Smooth muscle cell (in vitro differentiated cells): ENCODE results near the gene RNF43. TPM values are rescaled to one million over a fixed set of nuclear protein-coding genes. Genes with fewer than 3 reads are reported as not detected.

Source experiments
- DNase-seq: peaks from one replicate; lab custom pipeline; 2025; ENCODE audit not compliant: unreplicated experiment; lab: John Stamatoyannopoulos, UW
- H2AFZ ChIP-seq: fragments of 200-600 bp; sonication (generic); 2 replicates; pipeline ENCODE4 v1.6.0; 2016; ENCODE audit warnings: antibody characterized with exemption, low read depth, mild to moderate bottlenecking
- H3F3A ChIP-seq: fragments of 200-600 bp; sonication (generic); 2 replicates; pipeline ENCODE4 v1.6.0; 2017; ENCODE audit warnings: antibody characterized with exemption, low read depth
- H3K27ac ChIP-seq: fragments of 200-600 bp; sonication (generic); 2 replicates; pipeline ENCODE4 v1.5.1; 2016; ENCODE audit warnings: low read depth, mild to moderate bottlenecking
- H3K27me3 ChIP-seq: fragments of 200-600 bp; sonication (generic); 2 replicates; pipeline ENCODE4 v1.6.1; 2016; ENCODE audit warnings: low read depth, mild to moderate bottlenecking
- H3K36me3 ChIP-seq: fragments of 200-600 bp; sonication (generic); 2 replicates; pipeline ENCODE4 v1.5.1; 2016; ENCODE audit warnings: low read depth
- H3K4me1 ChIP-seq: fragments of 200-600 bp; sonication (generic); 2 replicates; pipeline ENCODE4 v1.5.1; 2016; ENCODE audit warnings: low read depth
- H3K4me2 ChIP-seq: fragments of 200-600 bp; sonication (generic); 2 replicates; pipeline ENCODE4 v1.6.0; 2016; ENCODE audit warnings: mild to moderate bottlenecking
- H3K4me3 ChIP-seq: fragments of 200-600 bp; sonication (generic); 2 replicates; pipeline ENCODE4 v1.5.1; 2016; ENCODE audit warnings: mild to moderate bottlenecking
- H3K79me2 ChIP-seq: fragments of 200-600 bp; sonication (generic); 2 replicates; pipeline ENCODE4 v1.6.0; 2016; ENCODE audit warnings: low read depth, mild to moderate bottlenecking
- H3K9ac ChIP-seq: fragments of 200-600 bp; sonication (generic); 2 replicates; pipeline ENCODE4 v1.6.0; 2016; ENCODE audit warnings: low read depth
- H3K9me3 ChIP-seq: fragments of 200-600 bp; sonication (generic); replicated peaks from 2 replicates; pipeline ENCODE4 v1.5.1; 2016; ENCODE audit warnings: low read depth
- H4K20me1 ChIP-seq: fragments of 200-600 bp; sonication (generic); 2 replicates; pipeline ENCODE4 v1.6.0; 2016; ENCODE audit warnings: low read depth
- CTCF ChIP-seq: fragments of 200-600 bp; sonication (generic); IDR thresholded peaks from 2 replicates; pipeline ENCODE4 v1.5.1; 2017; ENCODE audit warnings: borderline replicate concordance, mild to moderate bottlenecking, antibody characterized with exemption; ENCODE audit not compliant: insufficient read depth, poor library complexity, severe bottlenecking
- WGBS: methylation state at CpG from one replicate; pipeline ENCODE4 v1.1.7; 2016; ENCODE audit warnings: low lambda C conversion rate; 5-methylcytosine and 5-hydroxymethylcytosine counted together
- polyA plus RNA-seq: library from polyadenylated mRNA; unstranded; fragments of >200 nt; fragmentation: Nextera tagmentation; extraction: Ambion mirVana; gene quantifications from 2 replicates; pipeline ENCODE4 v1.2.1, GENCODE V29; 2016
- total RNA-seq: library from RNA; depleted of rRNA; stranded (reverse); fragments of >200 nt; gene quantifications from 2 replicates; pipeline ENCODE4 v1.2.3, GENCODE V29; 2014

The RNF43 gene
- total and polyA plus RNA-seq, 2 experiments from 2014 or later: 0.17 to 3.8 TPM

- no peaks in the 10 kb centered on the region for H3K4me1 ChIP-seq
- H3K4me3 ChIP-seq: no peak overlapping the region
- 48% methylated on average over 3 of the region's 3 CpGs for WGBS
- H3K9me3 ChIP-seq: no peaks in the 10 kb centered on the region
- no peak overlapping the region for H3K27ac ChIP-seq
- H3K4me2 ChIP-seq: no peak overlapping the region
- H2AFZ ChIP-seq: no peak overlapping the region
- H3K27me3 ChIP-seq: no peaks in the 10 kb centered on the region
- no peaks in the 10 kb centered on the region for H4K20me1 ChIP-seq
- no peaks in the 10 kb centered on the region for H3K79me2 ChIP-seq
- no peak overlapping the region for H3K9ac ChIP-seq
- H3F3A ChIP-seq: no peaks in the 10 kb centered on the region
- no peaks in the 10 kb centered on the region for H3K36me3 ChIP-seq
- no peak for DNase-seq
- TF ChIP-seq CTCF: no peak
Observed at GRCh38 chr17:58377093-58377601, 40.2 kb downstream of the RNF43 start.

GRCh38 chr17:58376472-58377000 lies 40.8 kb downstream of the RNF43 start:
- 57% methylated on average over 4 of the region's 4 CpGs for WGBS
- H3K4me2 ChIP-seq: no peak overlapping the region
- H3K36me3 ChIP-seq: no peaks in the 10 kb centered on the region
- H3K4me3 ChIP-seq: no peak overlapping the region
- H3K79me2 ChIP-seq: no peaks in the 10 kb centered on the region
- H3K9me3 ChIP-seq: no peaks in the 10 kb centered on the region
- no peak overlapping the region for H3K9ac ChIP-seq
- H3F3A ChIP-seq: no peaks in the 10 kb centered on the region
- no peak overlapping the region for H2AFZ ChIP-seq
- H4K20me1 ChIP-seq: no peaks in the 10 kb centered on the region
- TF ChIP-seq CTCF: no peak
- H3K27ac ChIP-seq: no peak overlapping the region
- no peak for DNase-seq
- no peaks in the 10 kb centered on the region for H3K27me3 ChIP-seq
- H3K4me1 ChIP-seq: no peaks in the 10 kb centered on the region

- Histone ChIP-seq H3K36me3 (no peaks in the 10 kb centered on the region), H3K9me3 (no peaks in the 10 kb centered on the region), H3K4me1 (no peaks in the 10 kb centered on the region), H3F3A (no peaks in the 10 kb centered on the region), H3K27ac (no peak overlapping the region), H3K27me3 (no peaks in the 10 kb centered on the region), H3K79me2 (no peaks in the 10 kb centered on the region), H2AFZ (no peak overlapping the region), H3K9ac (no peak overlapping the region), H4K20me1 (no peaks in the 10 kb centered on the region), H3K4me3 (no peak overlapping the region), H3K4me2 (no peak overlapping the region)
- no peak for DNase-seq
- no peak for TF ChIP-seq CTCF
- 38% methylated on average over 2 of the region's 2 CpGs for WGBS
Observed at GRCh38 chr17:58375811-58376210, 41.5 kb downstream of the RNF43 start.

- no peaks in the 10 kb centered on the region for H3K27me3 ChIP-seq
- no peaks in the 10 kb centered on the region for H3K36me3 ChIP-seq
- no peak for DNase-seq
- H3K27ac ChIP-seq: no peak overlapping the region
- no peaks in the 10 kb centered on the region for H3K9me3 ChIP-seq
- no peak overlapping the region for H3K4me3 ChIP-seq
- H3K9ac ChIP-seq: no peak overlapping the region
- H4K20me1 ChIP-seq: no peaks in the 10 kb centered on the region
- H2AFZ ChIP-seq: no peak overlapping the region
- no peaks in the 10 kb centered on the region for H3K4me1 ChIP-seq
- WGBS: 87% methylated on average over 5 of the region's 5 CpGs
- H3F3A ChIP-seq: no peaks in the 10 kb centered on the region
- TF ChIP-seq CTCF: no peak
- H3K4me2 ChIP-seq: no peak overlapping the region
- H3K79me2 ChIP-seq: no peaks in the 10 kb centered on the region
Observed at GRCh38 chr17:58375256-58375655, 42.1 kb downstream of the RNF43 start.
